Cardiac septum (tissue), 1 donor: Measurements from ENCODE around the gene FLNB. TPM values are rescaled to one million over a fixed set of nuclear protein-coding genes. Genes with fewer than 3 reads are reported as not detected.
"Not testable (repeated sequence)": the region's sequence is repeated elsewhere in the genome, so short reads cannot be mapped to it uniquely, and the experiment has no call there.

ENCODE experiments used
- DNase-seq: peaks from one replicate; pipeline ENCODE4 v3.0.0-alpha.2; 2020; ENCODE audit warnings: low spot score
- intact Hi-C: fragments of 100-400 bp; cut with DNase I; formaldehyde crosslinking; loops from one replicate; pipeline ENCODE4 v1.14.0; 2022
- total RNA-seq: library from RNA; stranded (reverse); fragmentation: NEBNext Ultra II Directional; extraction: Animal tissue kit (Norgen Biotek cat#: 25700); gene quantifications from one replicate; pipeline ENCODE4 v1.2.1, GENCODE V29; 2021
- donor health status: DM: no; HTN: no; CAD: no.

Gene FLNB
- total RNA-seq, 1 donor from 2014 or later: 58.1 TPM

DNA sequence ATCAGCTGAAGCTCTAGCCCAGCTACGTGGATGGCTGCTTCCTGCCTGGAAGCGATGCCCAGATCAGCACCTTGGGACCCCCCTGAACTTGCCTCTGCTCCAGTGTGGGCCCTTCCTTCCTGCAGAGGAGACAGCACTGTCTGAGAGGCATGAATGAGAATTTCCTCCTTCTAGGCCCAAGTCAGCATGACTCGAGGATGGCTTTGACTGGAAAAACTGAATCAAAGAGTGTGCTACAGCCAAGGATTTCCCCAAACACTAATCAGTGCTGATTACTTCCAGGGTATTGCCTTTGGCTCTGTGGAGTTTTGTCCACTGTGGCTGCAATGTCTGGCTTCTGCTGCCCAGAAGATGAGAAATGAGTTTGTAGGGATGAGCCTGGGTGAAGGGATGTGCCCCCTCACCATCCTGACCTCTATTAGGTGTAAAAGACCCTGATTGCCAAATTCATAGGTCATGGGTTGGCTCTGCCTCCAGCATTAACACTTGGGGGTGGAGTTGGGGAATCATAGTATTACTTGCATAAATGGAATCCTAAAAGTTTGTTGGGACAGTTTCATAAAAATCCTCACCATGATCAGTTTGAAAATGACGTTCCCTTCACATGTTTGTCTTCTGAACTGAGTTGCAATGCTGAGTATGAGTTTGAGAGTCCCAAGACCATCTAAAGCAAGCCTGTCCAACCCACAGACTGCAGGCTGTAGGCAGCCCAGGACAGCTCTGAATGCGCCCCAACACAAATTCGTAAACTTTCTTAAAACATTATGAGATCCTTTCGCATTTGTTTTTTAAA, 36.7 kb downstream of the FLNB start:
- intact Hi-C loops: no loop called here

DNA sequence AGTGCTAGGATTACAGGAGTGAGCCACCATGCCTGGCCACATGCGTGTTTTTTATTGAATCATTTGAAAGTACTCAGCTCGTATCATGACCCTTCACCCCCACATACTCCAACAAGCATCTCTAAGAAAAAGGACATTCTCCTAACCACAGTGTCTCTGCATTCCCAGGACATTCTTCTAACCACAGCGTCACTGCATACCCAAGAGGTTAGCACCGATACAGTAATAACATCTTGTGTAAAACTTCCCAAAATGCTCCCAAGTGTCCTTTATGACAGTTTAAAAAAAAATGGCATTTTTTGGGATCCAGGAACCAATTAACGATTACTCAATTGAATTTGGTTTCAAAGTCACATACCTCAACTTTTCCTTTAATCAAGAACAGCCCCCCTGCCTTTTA, 39.6 kb downstream of the FLNB start:
- intact Hi-C loops: no loop called here
- no peak for DNase-seq

More for the DNA sequence above, 36.7 kb downstream of the FLNB start:
- no peak for DNase-seq

DNA sequence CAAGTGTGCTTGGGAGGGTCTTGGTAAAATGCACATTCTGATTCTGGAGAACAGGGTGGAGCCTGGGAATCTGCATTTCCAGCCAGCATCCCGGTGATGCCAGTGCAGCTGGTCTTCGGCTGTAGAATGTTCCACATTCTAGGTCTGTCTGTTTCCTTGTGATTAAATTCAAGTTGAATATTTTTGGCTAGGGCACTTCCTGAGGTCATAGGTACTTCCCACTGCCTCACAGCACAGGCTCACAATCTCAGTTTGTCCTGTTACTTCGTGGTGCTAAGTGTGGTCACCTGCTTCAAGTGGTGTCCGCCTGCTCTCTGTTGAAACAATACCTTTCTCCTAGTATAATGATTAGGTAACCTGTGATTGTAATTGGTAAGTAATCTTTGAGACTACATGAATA, 40.1 kb downstream of the FLNB start:
- intact Hi-C loops: no loop called here
- DNase-seq: no peak

DNA sequence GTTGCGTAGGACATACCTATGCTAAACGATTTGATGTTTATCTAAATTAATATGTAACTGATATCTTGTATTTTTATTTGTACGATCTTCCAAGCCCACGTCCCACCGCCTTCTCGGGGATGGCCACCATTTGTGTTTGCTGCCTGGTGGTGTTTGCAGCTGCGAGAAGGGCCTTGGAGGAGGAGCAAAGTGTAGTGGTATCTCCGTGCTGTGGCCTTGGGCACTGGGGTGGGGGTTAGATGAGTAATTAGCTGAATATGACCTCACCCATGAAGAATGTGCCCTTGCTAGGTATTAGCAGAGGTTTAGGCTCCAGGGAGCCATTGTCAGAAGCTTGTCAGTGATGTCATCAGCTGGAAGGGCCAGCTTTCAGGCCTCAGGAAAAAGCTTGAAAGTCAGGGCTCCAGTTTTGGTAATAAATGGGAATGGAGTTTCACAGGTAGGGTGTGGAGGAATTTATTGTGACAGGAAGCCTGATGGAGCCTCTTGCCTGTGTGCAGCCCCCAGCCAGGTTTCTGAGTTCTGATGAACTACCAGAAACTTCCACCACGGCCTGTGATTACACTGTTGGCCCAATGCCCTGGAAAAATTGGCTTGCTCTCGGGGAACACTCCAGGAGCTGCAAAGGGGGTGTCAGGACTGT, 41.0 kb downstream of the FLNB start:
- intact Hi-C loops: no loop called here
- no peak for DNase-seq

DNA sequence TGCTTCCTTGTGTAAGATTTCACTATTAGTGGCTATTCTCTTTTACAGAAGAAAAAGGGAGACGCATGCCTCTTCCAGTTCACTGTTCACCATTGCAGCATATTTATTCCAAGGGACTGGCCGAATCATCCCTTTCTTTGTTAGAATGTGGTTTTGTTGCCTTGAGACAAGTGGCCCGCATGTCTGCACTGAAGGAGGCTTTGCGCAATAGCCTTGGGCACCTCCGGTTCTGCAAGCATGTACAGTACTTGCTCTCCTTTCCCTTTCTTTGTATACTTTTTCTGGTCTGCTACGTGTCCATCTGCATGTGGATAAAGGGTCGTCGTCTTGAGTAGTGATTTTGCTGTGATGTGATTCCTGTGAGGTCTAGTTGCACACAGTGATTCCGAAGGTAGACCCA, 43.0 kb downstream of the FLNB start:
- intact Hi-C loops: loop anchor here (5.0 kb wide), 1 partner anchor 39 kb away; no protein-coding TSS in a partner anchor
- DNase-seq: no peak

DNA sequence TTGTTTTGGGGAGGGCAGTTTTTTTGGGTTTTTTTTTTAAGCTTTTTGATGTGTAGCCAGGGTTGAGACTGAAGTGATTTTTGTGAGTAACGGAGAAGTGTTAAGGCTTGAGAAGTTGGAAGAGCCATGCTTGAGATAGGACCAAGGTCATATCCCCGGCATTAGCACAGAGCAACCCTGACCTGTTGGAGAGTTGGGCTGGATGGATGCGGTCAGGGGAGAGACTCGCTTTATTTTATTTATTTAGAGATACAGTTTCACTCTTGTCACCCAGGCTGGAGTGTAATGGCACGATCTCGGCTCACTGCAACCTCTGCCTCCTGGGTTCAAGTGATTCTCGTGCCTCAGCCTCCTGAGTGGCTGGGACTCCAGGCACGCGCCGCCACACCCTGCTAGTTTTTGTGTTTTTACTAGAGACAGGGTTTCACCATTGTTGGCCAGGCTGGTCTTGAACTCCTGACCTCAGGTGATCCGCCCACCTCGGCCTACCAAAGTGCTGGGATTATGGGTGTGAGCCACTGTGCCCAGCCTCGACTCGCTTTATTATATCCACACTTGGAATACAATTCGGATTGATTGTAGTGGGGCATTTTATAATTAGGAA, 43.5 kb downstream of the FLNB start:
- intact Hi-C loops: loop anchor here (5.0 kb wide), 1 partner anchor 39 kb away; no protein-coding TSS in a partner anchor

DNA sequence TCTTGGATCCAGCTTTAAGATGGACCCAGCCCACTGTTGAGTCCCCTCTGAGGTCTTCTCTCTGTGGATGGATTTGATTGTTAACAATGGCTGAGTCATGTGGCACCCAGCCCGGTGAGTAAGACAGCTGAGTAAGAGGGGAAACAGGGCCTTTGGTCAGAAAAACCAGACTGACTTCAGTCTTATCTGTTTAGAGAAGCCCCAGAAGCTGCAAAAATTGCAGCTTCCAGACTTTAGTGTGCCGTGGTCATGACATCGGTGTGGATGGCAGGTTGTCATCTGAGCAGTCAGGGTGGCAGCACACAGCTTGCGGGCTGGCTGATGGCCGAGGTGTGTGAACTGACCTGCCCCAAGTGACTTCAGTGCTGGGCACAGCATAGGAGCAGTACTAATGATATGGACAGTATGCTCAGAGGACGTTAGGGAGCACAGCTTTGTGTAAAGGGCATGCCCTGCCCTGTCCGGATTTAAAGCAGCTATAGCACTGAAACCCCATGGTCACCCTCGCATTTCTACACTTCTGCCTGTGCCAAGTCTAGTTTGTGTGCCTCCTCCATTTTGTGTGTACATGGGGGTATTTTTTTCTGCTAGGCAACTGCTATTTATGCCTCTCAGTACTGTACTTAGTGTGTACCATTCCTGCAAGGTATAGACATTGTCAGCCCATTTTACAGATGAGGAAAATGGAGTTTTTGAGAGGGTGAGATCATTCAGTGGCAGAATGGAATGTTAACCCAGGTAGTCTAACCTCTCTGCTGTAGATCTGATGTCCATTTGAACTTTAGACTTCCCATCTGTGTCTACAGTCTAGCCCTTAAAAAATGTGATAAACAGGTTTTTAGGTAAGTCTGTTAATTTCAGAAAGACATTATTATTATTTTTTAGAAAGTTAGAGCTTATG, 44.4 kb downstream of the FLNB start:
- DNase-seq: peak; percentile 90
- intact Hi-C loops: loop anchor here (5.0 kb wide), 1 partner anchor 40 kb away; no protein-coding TSS in a partner anchor

More for the DNA sequence above, 43.5 kb downstream of the FLNB start:
- not testable (repeated sequence) for DNase-seq

DNA sequence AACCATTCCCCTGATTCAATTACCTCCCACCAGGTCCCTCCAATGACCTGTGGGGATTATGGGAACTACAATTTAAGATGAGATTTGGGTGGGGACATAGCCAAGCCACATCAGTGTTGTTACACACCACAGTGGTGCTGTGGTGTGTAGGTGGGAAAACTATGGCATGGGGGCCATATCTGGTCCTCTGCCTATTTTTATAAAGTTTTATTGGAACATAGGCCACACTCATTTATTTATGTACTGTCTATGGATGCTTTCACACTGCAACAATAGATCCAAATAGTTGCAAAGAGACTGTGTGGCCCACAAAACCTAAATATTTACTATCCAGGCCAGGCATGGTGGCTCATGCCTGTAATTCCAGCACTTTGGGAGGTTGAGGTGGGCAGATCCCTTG, 46.4 kb downstream of the FLNB start:
- DNase-seq: no peak
- intact Hi-C loops: loop anchor here (5.0 kb wide), 1 partner anchor 42 kb away; no protein-coding TSS in a partner anchor

DNA sequence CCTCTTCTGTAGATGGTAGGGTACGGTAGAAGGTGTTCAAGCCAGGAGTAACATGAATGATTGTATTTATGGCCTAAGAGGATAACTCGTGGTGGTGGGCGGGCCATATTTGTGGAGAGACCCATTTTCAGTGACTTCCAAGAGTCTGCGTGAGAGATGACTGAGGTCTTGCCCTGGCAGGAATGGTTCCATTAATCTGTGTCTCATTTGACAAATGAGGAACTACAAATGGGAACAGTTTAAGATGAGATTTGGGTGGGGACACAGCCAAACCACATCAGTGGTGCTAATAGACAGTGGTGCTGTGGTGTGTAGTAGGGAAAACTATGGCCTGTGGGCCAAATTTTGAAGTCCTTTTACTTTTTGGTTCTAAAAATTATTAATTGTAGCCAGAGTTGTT, 47.1 kb downstream of the FLNB start:
- no peak for DNase-seq
- intact Hi-C loops: no loop called here

DNA sequence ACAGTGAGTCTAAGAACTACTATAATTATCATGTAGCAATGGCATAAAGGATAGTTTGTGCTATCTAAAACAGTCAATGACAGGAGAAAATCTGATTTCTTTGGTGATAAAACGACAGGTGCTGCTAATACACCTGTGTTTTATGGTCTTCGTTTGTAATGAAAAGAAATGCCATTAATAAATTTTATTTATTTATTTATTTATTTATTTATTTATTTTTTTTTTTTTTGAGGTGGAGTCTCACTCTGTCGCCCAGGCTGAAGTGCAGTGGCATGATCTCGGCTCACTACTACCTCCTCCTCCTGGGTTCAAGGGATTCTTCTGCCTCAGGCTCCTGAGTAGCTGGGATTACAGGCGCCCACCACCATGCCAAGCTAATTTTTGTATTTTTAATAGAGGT, 47.7 kb downstream of the FLNB start:
- DNase-seq, intact Hi-C loops: not testable (repeated sequence)

DNA sequence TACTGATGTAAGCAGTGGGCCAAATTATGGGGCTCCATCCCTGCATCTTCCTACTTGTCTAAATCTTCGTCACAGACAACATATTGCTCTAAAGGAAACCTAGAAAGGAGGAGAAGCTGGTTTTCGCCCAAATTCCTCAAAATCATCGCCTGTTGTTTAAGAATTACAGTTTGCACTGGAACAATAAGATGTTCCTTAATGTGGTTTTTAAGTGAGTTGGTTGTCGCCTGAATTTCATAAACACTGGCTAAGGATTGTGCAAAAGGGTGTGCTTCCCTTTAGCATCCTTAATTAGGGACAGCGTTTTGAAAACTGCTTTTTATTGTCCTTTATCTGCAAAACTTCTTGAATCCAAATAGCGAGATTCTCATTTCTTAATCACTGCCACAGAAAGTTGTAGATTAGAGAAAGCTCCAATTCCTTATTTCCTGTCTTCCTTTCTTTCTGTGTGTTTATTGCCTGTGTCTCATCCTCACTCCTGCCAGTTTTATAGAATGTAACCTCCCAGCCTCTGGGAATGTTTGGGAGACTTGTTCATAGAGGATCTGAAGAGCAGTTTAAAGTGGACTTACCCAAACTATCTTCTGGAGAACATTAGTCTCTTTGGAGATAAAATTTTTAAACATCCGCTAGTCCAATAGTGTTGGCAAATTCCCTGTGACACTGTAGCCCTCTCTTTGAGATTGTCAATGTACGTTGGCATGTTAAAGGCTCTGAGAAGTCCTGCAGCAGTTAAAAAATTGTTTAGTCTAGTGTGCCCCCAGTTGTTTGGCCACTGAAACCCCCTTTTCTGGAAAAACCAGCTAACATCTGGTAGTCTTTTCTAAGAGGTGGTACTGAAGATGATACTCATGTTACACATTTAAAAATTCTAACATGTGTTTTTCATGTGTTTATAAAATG, 50.4 kb downstream of the FLNB start:
- intact Hi-C loops: no loop called here
- no peak for DNase-seq

DNA sequence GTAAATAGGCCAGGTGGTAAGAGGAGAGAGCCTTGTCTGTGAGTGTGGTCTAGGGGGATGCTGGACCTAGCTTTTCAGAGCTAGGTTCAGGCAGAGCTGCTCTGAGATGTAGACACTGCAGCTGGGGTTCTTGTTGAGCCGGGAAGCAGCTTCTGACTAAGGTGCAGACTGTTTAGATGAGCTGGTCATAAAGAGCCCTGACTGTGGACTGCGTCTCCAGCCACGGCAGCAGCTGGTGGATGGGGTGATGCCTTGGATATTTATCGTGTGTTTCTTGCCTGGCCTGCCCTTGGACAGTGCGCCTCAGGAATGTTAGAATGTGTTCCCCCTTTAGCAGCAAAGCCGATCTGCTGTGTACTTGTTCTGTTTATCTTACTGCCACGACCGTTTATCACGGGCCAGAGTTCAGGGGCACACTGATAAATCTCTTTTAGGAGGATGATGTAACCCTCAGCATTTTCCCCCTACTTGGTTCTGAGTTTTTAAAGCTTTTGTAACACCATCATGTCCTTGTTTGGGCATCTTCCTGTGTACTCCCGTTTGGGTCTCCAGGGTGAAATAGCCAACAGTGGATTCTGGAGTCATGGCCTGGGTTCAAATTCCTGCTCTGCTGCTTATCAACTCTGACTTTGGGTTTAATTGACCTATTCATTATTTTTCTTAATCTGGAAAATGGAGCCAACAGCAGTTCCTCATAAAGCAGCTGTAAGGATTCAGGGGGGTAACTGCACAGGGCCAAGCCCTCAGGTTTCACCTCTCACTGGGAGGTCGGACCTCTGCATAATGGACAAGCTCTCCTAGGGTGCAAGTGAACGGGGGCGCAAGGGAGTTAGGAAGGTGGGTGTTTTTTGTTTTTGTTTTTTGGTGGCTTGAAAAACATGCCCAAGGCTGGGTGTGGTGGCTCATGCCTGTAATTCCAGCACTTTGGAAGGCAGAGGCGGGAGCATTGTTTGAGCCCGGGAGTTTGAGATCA, 51.4 kb downstream of the FLNB start:
- intact Hi-C loops: no loop called here
- peak; percentile 36 for DNase-seq

DNA sequence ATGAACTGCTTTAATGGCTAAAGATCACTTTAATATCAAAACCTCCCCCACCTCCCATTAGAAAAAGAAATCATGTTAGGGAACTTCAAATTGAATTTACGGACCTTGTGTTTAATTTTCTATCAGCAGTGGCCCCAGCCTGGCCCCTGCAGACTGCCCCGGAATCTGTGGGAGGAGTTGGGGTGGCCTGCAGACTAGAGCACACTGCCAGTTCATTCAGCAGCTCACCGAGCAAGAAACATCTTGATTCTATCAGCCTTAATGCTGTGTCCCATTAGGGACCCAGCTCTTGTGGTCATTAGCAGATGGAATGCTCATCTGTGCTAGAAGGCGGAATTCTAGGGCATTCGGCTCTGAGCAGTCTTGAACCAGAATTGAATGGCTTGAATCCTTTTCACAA, 54.2 kb downstream of the FLNB start:
- intact Hi-C loops: no loop called here
- DNase-seq: no peak

DNA sequence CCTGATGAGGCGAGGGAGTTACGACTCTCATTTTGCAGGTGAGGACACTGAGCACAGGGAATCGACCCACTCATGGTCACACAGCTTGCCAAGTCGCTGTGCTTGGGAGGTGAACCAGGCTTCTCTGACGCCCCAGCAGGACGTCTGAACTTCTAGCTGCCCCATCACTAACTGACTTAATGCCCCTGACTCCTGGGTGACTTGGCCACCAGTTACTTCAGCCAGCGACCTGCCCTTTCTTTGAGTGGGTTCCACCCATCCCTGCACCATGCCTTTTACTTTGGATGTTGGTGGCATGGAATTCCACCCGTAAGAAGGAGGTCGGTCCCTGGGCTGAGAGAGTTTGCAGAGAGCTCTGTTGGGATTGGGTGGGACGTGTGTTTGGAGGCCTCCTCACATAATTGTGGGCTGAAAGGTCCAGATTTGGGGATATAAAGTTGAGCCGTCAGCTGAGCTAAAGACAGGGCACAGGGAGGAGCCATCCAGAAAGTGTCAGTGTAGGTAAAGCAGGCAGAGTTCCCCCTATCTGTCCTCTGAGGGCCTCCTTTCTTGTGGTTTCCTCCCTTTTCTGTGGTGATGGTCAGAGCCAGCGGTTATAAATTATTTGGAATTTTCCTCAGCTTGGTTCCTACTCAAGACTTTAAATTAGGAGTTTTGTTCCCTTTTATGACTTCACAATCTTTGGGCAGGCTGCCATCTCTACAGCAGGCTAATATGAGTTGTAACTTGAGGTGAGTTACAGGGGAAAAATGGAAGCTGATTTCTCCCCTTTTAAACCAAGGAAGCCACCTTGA, 55.0 kb downstream of the FLNB start:
- no peak for DNase-seq
- intact Hi-C loops: no loop called here

DNA sequence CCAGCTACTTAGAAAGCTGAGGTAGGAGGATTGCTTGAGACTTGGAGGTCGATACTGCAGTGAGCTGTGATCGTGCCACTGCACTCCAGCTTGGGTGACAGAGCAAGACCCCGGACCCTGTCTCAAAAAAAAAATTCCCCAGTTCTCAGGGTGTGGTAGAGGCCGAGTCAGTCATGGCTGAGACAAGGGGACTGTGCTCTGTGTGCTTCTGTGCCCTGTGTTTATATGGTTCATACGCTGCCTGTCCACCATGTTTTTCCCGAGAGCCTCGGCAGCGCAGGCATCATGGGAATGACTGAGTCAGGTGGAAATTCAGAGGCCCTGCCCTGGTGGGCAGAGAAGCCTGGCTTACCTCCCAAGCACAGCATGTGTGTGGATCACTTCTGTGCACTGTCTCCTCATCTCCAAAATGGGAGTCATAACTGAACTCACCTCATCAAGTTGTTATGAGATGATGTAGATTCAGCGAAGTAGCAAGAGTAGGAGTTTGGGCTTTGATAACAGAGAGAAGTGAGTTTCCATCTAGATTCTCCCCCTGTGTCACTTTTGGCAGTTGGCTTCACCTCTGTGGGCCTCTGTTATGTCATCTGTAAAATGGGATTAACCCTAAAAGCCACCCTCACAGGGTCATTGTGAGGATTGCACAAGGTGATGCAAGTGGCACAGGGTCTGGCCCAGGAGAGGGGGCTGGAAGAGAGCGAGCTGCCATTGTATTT, 56.9 kb downstream of the FLNB start:
- intact Hi-C loops: loop anchor here (5.0 kb wide), 1 partner anchor 62 kb away; no protein-coding TSS in a partner anchor
- no peak for DNase-seq

DNA sequence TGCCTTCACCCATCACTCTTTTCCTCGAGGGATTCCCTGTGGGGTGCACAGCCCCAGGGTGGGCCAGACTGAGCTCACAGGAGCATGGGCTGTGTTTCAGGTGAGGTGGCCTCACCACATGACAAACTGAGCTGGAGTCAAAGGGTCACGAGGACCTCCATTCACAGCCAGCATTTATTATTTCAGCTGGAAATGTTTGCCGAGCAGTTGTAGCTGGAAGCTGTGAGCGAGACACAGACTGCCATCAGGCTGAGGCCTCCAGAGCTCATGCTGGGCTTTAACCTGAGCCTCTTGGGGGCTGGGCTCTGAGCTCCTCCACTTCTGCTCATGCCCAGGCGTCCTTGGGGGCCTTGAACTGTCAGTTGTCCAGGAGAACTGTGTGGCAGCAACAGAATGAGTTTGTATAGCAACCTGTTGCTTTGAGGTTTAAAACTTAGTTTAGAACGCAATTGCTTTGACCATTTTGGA, 57.5 kb downstream of the FLNB start:
- DNase-seq: no peak

More for the DNA sequence above, 57.5 kb downstream of the FLNB start:
- intact Hi-C loops: loop anchor here (5.0 kb wide), 1 partner anchor 62 kb away; no protein-coding TSS in a partner anchor
